ENCODE measurements around the gene RALGAPA1.
A peak's percentile ranks its signal among the peaks of the same experiment; 100 is the strongest.
"Not testable (repeated sequence)": the region's sequence is repeated elsewhere in the genome, so short reads cannot be mapped to it uniquely, and the experiment has no call there.

The RALGAPA1 gene

DNA sequence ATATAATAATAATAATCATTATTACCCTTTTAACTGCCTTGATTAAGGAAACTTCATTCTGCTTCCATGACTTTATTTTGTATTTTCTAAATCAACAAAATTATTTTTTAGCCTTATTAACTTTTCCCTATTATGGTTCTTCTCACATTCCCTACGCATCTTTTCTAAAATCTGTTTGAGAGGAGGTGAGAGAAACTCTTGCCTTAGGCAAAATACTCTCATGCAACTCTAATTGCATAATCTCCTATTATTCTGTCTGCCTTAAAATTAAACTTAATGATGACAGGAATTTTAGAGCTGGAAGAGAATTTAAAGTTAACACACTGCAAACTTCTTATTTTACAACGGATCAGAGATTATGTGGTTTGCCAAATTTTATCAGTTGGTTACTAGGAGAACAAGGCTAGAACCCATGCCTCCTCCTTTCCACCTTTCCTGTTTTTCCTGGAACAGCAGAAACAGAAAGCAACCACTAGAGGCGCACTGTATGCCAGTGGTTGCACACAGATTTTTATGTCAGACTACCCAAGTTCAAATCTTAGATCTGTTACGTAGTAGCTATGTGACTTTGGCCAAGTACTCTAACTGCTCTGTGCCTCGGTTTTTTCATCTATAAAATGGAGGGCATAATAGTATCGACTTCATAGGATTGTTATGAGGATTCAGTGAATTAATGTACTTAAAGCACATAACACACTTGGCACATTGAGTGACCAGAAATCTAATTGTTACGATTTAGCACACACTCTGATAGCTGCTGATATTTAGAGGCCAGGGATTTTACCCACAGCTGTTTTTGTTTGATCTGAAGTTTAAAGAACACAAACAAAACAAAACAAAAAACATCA is 12.7 kb upstream of the RALGAPA1 start:
- no peak for DNase-seq

DNA sequence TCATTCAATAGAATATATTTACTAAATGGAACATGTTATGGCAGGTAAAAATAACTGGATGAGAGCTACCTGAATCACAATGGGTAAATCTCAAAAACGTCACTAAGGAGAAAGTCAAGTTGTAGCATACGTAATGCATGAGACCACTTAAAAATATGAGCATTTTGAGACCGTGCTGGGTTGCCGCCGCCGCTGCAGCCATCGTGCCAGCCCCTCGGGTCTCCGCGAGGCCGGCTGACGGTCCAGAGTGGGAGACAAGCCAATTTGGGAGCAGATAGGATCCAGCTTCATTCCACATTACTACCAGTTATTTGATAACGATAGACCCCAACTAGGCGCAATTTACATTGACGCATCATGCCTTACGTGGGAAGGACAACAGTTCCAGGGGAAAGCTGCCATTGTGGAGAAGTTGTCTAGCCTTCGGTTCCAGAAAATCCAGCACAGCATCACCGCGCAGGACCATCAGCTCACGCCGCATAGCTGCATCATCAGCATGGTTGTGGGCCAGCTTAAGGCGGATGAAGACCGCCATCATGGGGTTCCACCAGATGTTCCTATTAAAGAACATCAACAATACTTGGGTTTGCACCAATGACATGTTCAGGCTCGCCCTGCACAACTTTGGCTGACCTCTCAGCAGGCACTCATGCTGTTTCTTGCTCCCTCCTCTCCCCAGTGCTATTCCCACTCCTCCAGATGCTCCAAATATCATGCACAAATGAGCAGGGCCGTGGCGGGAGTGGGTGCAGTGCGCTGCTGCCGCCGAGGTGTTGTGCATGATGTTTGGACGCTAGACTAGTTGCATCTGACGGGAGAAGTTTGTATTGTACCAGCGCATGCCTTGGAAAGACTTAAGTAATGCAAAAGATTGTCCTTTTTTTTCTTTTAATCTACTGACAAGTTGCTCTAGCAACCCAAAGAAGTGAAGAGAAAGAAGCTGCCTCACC is 10.8 kb upstream of the RALGAPA1 start:
- DNase-seq = no peak

DNA sequence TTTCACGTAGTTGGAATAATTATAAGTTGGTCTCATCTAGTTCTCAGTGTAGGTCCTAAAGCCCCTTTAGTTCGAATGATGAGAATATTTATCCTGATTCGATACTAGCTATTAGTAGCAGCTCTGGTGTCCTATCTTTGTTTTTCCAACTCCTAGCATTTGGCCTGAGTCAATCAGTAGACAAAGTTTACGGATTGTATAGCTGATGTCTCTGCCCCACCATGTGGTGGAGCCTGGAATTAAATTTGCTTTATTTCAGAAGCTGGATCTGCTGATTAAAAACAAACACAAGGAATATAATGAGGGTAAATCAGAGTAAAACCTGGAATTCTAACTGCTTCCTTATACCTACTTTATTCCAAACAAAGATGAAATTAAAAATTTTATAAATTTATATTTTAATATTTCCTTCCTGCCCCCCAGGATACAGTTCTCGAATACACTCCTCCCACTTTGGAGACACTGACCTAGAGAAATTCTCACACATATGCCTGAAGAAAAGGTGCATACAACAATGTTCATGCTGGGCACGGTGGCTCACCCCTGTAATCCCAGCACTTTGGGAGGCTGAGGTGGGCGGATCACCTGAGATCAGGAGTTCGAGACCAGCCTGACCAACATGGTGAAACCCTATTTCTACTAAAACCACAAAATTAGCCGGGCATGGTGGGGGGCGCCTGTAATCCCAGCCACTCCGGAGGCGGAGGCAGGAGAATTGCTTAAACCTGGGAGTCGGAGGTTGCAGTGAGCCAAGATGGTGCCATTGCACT is 9.4 kb upstream of the RALGAPA1 start:
- DNase-seq = peak; percentile 27

DNA sequence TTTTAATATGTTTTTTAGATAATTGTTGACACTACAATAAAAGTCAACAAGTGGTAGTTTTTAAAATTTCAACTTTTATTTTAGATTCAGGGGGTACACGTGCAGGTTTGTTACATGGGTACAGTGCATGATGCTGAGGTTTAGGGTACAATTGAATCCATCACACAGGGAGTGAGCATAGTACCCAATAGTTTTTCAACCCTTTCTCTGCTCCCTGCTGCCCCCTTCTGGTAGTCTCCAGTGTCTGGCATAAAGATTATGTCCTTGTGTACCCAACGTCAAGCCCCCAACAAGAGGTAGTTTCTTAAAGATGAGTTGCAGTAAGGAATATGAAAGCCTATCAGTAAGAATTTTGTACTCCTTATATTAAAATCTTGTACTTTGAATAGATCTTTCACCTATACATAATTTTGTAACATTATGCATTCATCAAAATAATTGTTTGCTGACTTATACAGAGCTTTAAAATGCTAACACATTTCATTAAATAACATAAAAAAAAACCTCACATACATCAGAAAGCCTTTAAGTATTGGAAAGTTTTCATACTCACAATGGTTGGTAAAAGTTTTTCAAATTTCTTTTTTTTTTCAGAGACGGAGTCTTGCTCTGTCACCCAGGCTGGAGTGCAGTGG is 5.4 kb upstream of the RALGAPA1 start:
- DNase-seq = peak; percentile 88

DNA sequence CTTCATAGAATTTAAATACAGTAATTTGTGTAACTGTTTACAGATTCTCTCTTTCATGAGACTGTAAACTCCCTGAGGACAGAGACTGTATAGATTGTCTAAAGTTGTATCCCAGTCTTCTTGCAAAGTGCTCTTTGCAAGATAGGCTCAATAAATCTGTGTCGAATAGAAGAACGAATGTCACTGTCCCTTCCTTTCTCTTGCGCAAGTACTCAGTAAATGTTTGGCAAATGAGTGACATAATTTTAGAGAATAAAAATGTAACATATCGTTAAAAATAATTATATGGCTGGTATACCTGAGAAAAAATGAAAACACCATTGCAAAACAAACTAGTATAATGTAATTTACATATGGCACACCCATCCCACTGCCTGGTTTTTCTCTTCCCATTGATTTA is 1.9 kb upstream of the RALGAPA1 start:
- no peak for DNase-seq

DNA sequence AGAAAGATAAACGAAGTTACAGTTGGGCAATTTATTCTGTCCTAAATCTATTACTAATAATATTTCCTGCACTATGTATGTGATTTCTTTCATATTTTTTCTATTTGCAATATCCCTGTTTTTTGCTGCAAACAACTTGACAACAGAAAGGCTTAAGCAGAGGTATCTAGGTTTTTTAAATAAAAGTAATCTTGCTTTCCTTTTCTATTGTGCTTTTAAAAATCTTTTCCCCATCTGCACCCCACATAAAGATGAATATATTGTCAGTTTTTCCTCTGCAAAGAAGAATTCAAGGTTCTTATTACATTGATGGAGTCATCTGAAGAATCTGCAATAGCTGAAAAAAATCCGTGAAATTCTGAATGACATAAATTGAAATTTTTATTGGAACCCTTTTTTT is 502 bp upstream of the RALGAPA1 start:
- no peak for DNase-seq

DNA sequence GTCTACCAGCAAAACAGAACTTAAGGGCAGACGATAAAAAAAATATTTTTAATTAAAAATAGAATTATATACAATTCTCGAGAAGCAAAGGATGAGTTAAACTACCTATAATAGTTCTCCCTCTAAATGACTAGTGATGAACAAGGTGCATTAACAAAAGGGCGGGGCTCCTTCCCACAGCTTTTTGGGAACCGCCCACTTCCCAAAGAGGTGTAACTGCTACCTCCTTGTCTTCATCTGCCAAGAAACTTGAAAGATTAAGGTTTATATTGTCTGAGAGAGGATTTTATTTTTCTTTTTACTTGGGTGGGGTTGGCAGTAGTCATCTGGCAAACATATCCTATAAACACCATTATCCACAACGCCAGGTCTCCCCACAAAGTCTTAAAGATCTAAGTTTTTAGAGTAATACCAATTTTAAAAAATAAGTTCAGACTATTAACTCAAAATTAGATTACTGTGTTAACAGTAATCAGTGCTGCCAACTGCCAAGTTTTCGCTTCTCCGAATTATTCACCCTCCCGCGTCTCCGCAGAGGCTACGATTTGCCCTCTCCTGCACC is 938 bp downstream of the RALGAPA1 start:
- peak; percentile 52 for DNase-seq

DNA sequence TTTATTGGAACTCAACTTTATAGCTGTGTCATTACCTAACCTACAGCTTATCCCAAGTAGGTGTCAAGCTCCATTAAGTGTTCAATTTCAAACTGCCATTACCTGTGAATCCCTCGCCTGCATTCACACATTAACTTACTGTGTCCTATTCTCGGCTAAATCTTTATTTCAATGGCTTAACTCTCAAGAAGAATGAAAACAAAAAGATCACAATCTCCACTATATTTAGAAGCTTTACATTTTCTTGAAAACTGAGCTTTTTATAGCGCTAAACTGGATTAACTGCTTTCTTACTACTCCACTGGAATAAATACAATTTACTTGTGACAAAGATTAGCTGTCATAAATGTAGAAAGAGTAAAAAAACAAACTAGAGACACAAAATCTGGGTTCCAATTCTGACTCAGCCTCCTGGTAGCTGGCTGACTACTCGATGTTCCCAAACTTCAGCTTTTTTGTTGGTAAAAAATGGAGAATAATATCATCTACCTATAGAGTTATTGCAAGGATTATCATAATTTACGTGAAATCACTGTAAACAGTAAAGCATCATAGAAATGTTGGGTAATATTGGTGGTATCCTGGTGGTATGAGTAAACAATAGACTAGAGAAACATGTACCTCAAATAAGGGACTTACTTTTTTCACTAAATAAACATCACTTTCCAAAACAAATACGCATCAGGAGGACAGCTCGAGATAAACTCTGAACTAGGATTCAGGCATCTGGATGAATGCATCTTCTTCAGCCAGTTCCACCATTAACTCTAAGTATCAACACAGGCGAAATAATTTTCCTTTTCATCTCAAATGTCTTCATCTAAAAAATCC is 1.7 kb downstream of the RALGAPA1 start:
- no peak for DNase-seq

DNA sequence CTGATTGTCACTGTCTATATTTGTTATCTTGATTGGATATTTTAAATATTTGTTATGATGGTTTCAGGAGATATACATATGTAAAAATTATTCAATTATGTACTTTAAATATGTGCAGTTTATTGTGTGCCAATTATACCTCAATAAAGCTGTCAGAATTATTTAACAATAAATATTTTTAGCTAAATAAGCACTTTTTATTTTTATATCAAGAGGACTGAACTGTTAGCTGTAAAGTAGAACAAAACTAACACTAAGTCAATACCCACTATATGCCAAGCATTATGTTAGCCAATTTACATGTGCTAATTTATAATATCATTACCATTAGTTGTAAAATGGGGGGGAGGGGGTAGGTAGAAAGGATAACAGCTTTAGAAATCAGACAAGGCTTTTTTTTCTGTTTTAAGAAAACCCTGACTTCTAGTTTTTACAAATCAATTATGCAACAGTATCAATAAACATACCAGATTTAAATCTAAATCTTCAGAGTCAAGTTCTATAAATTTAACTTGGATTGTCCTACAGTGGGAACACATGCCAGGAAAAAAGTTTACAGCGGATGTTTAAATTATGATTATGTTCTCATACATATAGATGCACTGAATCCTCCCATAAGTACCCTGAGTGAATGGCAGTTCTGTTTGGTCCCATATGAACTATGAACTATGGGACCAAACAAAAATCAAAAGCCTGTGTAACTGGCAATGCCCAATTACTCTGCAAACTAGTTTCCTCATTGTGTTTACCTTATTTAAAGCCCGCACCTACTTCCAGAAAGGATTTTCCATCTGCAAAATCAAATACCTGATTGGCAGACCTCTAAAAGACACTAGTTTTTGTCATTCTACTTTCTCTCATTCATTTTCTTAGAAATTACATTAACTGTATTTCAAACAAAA is 2.8 kb downstream of the RALGAPA1 start:
- no peak for DNase-seq

DNA sequence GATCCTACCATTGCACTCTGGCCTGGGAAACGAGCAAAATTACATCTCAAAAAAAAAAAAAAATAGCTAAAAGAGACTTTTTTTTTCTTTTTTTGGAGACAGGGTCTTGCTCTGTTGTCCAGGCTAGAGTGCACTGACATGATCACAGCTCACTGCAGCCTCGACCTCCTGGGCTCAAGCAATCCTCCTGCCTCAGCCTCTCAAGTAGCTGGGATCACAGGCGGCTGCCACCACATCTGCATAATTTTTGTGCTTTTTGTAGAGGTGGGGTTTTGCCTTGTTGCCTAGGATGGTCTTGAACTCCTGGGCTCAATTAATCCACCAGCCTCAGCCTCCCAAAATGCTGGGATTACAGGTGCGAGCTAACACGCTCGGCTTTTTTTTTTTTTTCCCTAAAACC is 11.3 kb downstream of the RALGAPA1 start:
- no peak for DNase-seq

DNA sequence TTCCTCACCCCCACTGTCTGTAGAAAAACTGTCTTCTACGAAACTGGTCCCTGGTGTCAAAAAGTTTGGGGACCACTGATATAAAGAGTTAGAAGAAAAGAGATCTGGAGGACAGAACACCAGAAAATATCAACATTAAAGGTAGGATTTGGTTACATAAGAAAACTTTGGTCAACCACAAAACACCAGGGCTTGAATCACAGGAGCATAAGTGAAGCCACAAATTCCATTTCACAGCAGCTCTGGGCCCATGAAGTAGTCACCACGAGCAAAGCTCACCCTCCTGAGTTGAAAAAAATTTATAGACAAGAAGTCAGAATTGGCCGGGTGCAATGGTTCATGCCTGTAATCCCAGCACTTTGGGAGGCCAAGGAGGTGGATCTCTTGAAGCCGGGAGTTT is 19.4 kb downstream of the RALGAPA1 start:
- DNase-seq = peak; percentile 28

DNA sequence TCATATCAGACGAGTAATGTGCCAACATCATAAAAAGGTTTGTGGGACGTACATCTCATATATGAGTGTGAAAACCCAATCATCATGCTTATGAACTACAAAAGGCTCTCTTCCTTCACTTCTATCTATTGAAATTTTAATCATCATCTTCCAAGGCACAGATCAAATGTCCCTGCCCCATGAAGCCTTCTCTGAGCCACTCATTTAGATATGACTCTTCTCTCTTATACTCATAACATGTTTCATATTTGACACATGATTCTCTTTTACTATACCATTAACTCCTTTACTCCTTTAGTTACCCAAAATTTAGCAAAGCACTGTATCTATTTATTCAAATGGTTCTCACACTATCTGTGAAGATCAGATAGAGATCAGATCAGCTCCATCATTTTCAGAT is 22.2 kb downstream of the RALGAPA1 start:
- no peak for DNase-seq

DNA sequence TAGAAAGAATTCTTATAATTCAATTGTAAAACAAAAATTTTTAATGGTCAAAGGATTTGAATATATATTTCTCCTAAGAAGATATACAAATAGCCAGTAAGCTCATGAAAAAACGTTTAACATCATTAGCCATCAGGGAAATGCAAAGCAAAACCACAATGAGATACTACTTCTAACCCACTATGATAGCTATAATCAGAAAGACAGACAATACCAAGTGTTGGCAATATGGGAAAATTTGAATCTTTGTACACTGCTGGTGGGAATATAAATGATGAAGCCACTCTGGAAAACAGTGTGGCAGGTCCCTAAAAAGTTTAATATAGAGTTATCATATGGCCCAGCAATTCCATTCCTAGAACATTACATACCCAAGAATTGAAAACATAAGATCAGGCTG is 25.4 kb downstream of the RALGAPA1 start:
- no peak for DNase-seq

DNA sequence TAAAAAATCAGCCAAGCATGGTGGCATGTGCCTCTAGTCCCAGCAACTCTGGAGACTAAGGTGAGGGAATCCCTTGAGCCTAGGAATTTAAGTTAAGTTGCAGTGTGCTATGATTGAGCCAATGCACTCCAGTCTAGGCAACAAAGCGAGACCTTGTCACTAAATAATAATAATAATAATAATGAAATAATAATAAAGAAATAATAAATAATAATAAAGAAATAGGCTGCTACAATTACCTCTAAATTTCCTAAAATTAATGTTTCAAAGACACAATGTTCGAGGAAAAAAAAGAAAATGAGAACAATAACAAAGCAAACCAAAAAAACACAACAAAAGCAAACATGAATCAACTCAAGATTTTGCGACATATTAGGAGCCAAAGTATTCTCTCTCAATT is 29.7 kb downstream of the RALGAPA1 start:
- DNase-seq = no peak

DNA sequence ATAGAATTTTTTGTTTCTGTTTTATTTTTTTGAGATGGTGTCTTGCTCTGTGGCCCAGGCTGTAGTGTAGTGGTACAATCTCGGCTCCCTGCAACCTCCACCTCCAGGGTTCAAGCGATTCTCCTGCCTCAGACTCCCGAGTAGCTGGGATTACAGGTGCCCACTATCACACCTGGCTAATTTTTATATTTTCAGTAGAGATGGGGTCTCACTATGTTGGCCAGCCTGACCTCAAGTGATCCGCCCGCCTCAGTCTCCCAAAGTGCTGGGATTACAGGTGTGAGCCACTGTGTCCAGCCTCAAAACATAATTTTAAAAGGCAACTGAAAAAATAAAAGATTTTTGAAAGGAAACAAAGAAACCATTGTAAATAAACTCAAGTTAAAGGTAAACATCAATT is 31.5 kb downstream of the RALGAPA1 start:
- DNase-seq = not testable (repeated sequence)

DNA sequence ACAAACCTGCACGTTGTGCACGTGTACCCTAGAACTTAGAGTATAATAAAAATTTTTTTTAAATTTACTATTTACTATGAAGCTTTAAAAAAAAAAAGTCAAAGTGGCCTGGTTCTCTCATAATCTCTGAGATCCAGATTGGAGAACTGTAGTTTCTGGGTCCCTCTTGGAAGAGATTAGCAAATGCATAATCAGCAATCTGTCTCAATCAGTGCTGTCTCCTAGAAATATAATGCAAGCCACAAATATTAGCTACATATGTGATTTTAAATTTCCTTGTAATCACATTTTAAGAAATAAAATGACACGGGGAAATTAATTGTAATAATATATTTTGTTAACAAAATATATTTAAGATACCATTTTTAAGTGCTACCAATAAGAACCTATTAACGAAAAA is 32.3 kb downstream of the RALGAPA1 start:
- no peak for DNase-seq

DNA sequence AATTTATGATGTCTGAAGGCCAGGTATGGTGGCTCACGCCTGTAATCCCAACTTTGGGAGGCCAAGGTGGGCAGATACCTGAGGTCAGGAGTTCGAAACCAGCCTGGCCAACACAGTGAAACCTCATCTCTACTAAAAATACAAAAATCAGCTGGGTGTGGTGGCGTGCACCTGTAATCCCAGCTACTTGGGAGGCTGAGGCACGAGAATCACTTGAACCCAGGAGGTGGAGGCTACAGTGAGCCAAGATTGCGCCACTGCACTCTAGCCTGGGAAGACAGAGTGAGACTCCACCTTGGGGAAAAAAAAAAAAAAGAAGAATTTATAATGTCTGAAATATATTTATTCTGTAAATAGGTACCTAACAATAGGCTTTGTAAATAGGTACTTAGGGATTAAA is 33.0 kb downstream of the RALGAPA1 start:
- not testable (repeated sequence) for DNase-seq

DNA sequence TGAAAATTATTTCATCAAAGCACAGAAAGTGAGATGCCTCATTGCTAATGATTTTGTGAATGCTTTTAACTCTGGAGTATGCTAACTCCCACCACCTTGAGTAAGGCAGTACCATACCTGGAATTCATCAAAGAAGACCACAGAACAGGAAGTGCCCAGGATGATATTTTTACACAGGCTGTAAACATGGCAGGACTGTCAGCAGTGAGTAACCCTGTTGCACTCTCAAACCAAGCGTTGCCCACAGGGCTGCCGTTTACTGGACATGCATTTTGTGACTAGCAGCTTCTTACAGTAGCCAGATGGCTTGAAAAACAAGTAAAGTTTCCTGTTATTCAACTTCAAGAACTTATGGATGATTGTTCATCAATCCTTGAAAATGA is 42.4 kb downstream of the RALGAPA1 start:
- DNase-seq = peak; percentile 13

DNA sequence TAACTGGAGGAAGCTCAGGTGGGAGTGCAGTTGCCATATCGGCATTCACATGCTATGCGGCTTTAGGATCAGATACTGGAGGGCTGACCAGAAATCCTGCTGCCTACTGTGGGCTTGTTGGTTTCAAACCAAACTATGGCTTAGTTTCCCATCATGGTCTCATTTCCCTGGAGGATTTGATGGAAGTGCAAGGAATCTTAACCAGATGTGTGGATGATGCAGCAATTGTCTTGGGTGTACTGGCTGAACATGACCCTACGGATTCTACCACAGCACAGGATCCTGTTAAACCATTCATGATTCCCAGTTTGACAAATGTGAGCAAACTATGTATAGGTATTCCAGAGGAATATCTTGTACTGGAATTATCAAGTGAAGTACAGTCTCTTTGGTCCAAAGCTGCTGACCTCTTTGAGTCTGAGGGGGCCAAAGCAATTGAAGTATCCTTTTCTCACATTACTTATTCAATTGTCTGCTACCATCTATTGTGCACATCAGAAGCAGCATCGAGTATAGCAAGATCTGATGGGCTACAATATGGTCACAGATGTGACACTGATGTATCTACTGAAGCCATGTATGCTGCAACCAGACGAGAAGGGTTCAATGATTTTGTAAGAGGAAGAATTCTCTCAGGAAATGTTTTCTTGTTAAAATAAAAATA is 42.9 kb downstream of the RALGAPA1 start:
- DNase-seq = no peak

DNA sequence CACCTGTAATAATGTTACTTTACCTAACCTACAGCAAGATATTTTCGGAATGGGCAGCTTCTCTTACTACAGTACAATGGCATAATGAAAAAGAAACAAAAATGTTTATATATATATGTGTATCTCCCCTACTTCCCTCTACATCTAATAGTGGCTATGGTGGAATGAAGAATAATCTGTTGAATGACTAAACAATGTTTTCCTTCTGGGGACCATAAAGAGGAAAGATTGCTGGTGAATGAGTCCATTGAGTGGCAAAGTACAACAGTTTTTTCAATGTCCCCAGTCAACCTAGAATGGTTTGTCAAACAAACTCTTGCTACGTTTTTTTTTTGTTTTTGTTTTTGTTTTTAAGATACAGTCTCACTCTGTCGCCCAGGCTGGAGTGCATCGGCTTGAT is 47.2 kb downstream of the RALGAPA1 start:
- DNase-seq = no peak
